Measurements from ENCODE around the gene RNF126. TPM values are rescaled to one million over a fixed set of nuclear protein-coding genes. Genes with fewer than 3 reads are reported as not detected.

Gene RNF126
- total RNA-seq, 6 experiments from 2014 or later: 35.8 to 39.2 (median 38.2) TPM

- Mint-ChIP-seq H3K27me3 (ENCODE audit: insufficient read depth) (peaks cover 3% of the 10 kb centered on the region), H3K27ac (0 out of 2 replicates have a peak overlapping the region, but pooled peaks have one; percentile 25), H3K36me3 (ENCODE audit: low read depth) (no peaks in the 10 kb centered on the region), H3K9me3 (peaks cover 5% of the 10 kb centered on the region; the same call in 1 of the 2 replicates), H3K4me3 (peak overlapping the region; percentile 62), H3K4me1 (ENCODE audit: low read depth) (peaks cover 32% of the 10 kb centered on the region)
- DNase-seq: peak; percentile 36
- peak; percentile 95 for TF ChIP-seq CTCF (IDR thresholded peaks at IDR 0.05)
These were observed 2.0 kb upstream of the RNF126 start for GRCh38 chr19:664913-665443.

- Mint-ChIP-seq H3K27me3 (ENCODE audit: insufficient read depth) (peaks cover 3% of the 10 kb centered on the region), H3K4me3 (peak overlapping the region; percentile 88), H3K27ac (peak overlapping the region; percentile 82), H3K9me3 (no peaks in the 10 kb centered on the region), H3K4me1 (ENCODE audit: low read depth) (peaks cover 32% of the 10 kb centered on the region), H3K36me3 (ENCODE audit: low read depth) (no peaks in the 10 kb centered on the region)
- no peak for DNase-seq
- TF ChIP-seq CTCF (IDR thresholded peaks at IDR 0.05): 0 out of 2 replicates have a peak, but pooled peaks have one; percentile 7
These were observed 686 bp upstream of the RNF126 start for GRCh38 chr19:663682-664117.

- no peak for TF ChIP-seq CTCF (IDR thresholded peaks at IDR 0.05)
- Mint-ChIP-seq H3K4me1 (ENCODE audit: low read depth) (peaks cover 32% of the 10 kb centered on the region), H3K9me3 (no peaks in the 10 kb centered on the region), H3K36me3 (ENCODE audit: low read depth) (no peaks in the 10 kb centered on the region), H3K4me3 (peak overlapping the region; percentile 91), H3K27me3 (ENCODE audit: insufficient read depth) (peaks cover 3% of the 10 kb centered on the region), H3K27ac (peak overlapping the region; percentile 78)
- DNase-seq: no peak
These were observed 630 bp downstream of the RNF126 start for GRCh38 chr19:662207-662961.

- no peaks in the 10 kb centered on the region for H3K9me3 Mint-ChIP-seq
- no peaks in the 10 kb centered on the region for H3K36me3 Mint-ChIP-seq (ENCODE audit: low read depth)
- no peak for DNase-seq
- peaks cover 32% of the 10 kb centered on the region for H3K4me1 Mint-ChIP-seq (ENCODE audit: low read depth)
- TF ChIP-seq CTCF (IDR thresholded peaks at IDR 0.05): no peak
- peaks cover 3% of the 10 kb centered on the region for H3K27me3 Mint-ChIP-seq (ENCODE audit: insufficient read depth)
- H3K27ac Mint-ChIP-seq: peak overlapping the region; percentile 78
- peak overlapping the region; percentile 91 for H3K4me3 Mint-ChIP-seq
These were observed 1.4 kb downstream of the RNF126 start for GRCh38 chr19:661427-662196.

- TF ChIP-seq CTCF (IDR thresholded peaks at IDR 0.05): no peak
- no peaks in the 10 kb centered on the region for H3K36me3 Mint-ChIP-seq (ENCODE audit: low read depth)
- H3K27me3 Mint-ChIP-seq (ENCODE audit: insufficient read depth): peaks cover 3% of the 10 kb centered on the region
- peak overlapping the region; percentile 78 for H3K27ac Mint-ChIP-seq
- H3K4me1 Mint-ChIP-seq (ENCODE audit: low read depth): peaks cover 32% of the 10 kb centered on the region
- H3K4me3 Mint-ChIP-seq: peak overlapping the region; percentile 91
- DNase-seq: no peak
- no peaks in the 10 kb centered on the region for H3K9me3 Mint-ChIP-seq
These were observed 2.1 kb downstream of the RNF126 start for GRCh38 chr19:660793-661426.

Data from HFFc6 (cell line).